ENCODE measurements around the gene PARK7.

DNA sequence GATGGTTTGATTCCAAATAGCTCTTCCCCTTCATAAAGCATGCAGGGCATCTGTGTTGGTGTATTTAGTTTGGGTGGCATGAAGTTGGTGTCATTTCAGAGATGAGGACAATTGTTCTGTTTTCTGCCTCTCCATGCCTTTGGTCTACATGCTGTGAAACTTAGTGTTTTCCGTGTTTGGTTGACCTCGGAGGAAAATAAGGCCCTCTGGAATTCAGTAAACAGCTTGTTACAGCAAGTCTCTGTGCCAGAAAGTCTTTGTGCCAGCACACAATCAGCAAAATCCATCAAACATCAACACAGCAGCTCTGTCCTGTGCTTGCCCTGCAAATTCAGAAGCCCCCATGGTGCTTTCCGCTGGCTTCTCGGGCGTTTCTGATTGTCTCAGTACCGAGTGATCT is 9.5 kb downstream of the PARK7 start:
- TF ChIP-seq, protein P1, sequence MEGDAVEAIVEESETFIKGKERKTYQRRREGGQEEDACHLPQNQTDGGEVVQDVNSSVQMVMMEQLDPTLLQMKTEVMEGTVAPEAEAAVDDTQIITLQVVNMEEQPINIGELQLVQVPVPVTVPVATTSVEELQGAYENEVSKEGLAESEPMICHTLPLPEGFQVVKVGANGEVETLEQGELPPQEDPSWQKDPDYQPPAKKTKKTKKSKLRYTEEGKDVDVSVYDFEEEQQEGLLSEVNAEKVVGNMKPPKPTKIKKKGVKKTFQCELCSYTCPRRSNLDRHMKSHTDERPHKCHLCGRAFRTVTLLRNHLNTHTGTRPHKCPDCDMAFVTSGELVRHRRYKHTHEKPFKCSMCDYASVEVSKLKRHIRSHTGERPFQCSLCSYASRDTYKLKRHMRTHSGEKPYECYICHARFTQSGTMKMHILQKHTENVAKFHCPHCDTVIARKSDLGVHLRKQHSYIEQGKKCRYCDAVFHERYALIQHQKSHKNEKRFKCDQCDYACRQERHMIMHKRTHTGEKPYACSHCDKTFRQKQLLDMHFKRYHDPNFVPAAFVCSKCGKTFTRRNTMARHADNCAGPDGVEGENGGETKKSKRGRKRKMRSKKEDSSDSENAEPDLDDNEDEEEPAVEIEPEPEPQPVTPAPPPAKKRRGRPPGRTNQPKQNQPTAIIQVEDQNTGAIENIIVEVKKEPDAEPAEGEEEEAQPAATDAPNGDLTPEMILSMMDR (IDR thresholded peaks at IDR 0.05; ENCODE audit: borderline replicate concordance, extremely low read depth, low read length, poor library complexity, severe bottlenecking), result no peak
- no peak for TF ChIP-seq EZH2 (IDR thresholded peaks at IDR 0.05; ENCODE audit: borderline replicate concordance, low read depth, low read length, severe bottlenecking)
